Measurements from ENCODE around the gene KIN. TPM values are rescaled to one million over a fixed set of nuclear protein-coding genes. Genes with fewer than 3 reads are reported as not detected.

Gene KIN
- total and polyA plus RNA-seq, 8 donors, result 2.7 to 8.8 (median 4.6) TPM

- no peak for TF ChIP-seq CTCF (IDR thresholded peaks at IDR 0.05)
- Histone ChIP-seq H3K4me1 (no peaks in the 10 kb centered on the region), H3K36me3 (no peaks in the 10 kb centered on the region), H3K4me3 (no peak overlapping the region), H3K27ac (no peak overlapping the region), H3K27me3 (no peaks in the 10 kb centered on the region), H3K9me3 (no peaks in the 10 kb centered on the region)
- no peak for FAIRE-seq
- intact Hi-C loops (cut with DNase I), result no loop called here
- ATAC-seq, result no peak
- DNase-seq, result no peak
- WGBS, 2 donors, result 84 to 90% methylated on average over 8 of the region's 8 CpGs
Observed at GRCh38 chr10:7744307-7744706, 43.5 kb downstream of the KIN start.

- intact Hi-C loops (cut with DNase I), result no loop called here
- Histone ChIP-seq H3K36me3 (no peaks in the 10 kb centered on the region), H3K4me3 (no peak overlapping the region), H3K27ac (no peak overlapping the region), H3K27me3 (no peaks in the 10 kb centered on the region), H3K9me3 (no peaks in the 10 kb centered on the region), H3K4me1 (no peaks in the 10 kb centered on the region)
- FAIRE-seq (no peak), DNase-seq (no peak), ATAC-seq (no peak)
- no peak for TF ChIP-seq CTCF (IDR thresholded peaks at IDR 0.05)
- WGBS, 2 donors, result 64 to 69% methylated on average over 20 of the region's 20 CpGs
Observed at GRCh38 chr10:7738536-7739407, 49.0 kb downstream of the KIN start.

- TF ChIP-seq CTCF (IDR thresholded peaks at IDR 0.05), result no peak
- no peaks in the 10 kb centered on the region for H3K4me1 ChIP-seq
- no peaks in the 10 kb centered on the region for H3K27me3 ChIP-seq
- no peak overlapping the region for H3K27ac ChIP-seq
- H3K9me3 ChIP-seq, result no peaks in the 10 kb centered on the region
- 83 to 88% methylated on average over 13 of the region's 13 CpGs for WGBS, 2 donors
- FAIRE-seq (no peak), ATAC-seq (no peak), DNase-seq (no peak)
- no peak overlapping the region for H3K4me3 ChIP-seq
- intact Hi-C loops (cut with DNase I), result no loop called here
- H3K36me3 ChIP-seq, result no peaks in the 10 kb centered on the region
Observed at GRCh38 chr10:7734821-7735220, 53.0 kb downstream of the KIN start.

- no peak overlapping the region for H3K27ac ChIP-seq
- FAIRE-seq (no peak), DNase-seq (no peak), ATAC-seq (no peak)
- TF ChIP-seq CTCF (IDR thresholded peaks at IDR 0.05), result no peak
- H3K9me3 ChIP-seq, result no peaks in the 10 kb centered on the region
- no peaks in the 10 kb centered on the region for H3K4me1 ChIP-seq
- H3K27me3 ChIP-seq, result no peaks in the 10 kb centered on the region
- H3K36me3 ChIP-seq, result no peaks in the 10 kb centered on the region
- no peak overlapping the region for H3K4me3 ChIP-seq
- intact Hi-C loops (cut with DNase I), result no loop called here
- WGBS, 2 donors, result 84 to 89% methylated on average over 18 of the region's 18 CpGs
Observed at GRCh38 chr10:7722927-7723529, 64.8 kb downstream of the KIN start.

- ATAC-seq (no peak), DNase-seq (no peak), FAIRE-seq (no peak)
- no peak overlapping the region for H3K4me3 ChIP-seq
- TF ChIP-seq CTCF (IDR thresholded peaks at IDR 0.05), result no peak
- no peak overlapping the region for H3K27ac ChIP-seq
- H3K9me3 ChIP-seq, result no peaks in the 10 kb centered on the region
- 63 to 81% methylated on average over 10 of the region's 10 CpGs for WGBS, 2 donors
- no peaks in the 10 kb centered on the region for H3K27me3 ChIP-seq
- no peaks in the 10 kb centered on the region for H3K4me1 ChIP-seq
- H3K36me3 ChIP-seq, result no peaks in the 10 kb centered on the region
- intact Hi-C loops (cut with DNase I), result no loop called here
Observed at GRCh38 chr10:7720478-7720877, 67.3 kb downstream of the KIN start.

Data from pancreas (tissue), 10 donors.